Right lobe of liver (tissue), 6 donors: Measurements from ENCODE around the gene TMEM119. TPM values are rescaled to one million over a fixed set of nuclear protein-coding genes. Genes with fewer than 3 reads are reported as not detected.

Experiments
- ATAC-seq, 4 donors: fragments of 200-7000 bp; cut with Tn5 transposase; one replicate each; pipeline ENCODE4 v1.9.1; 2020; ENCODE audit warnings: mild to moderate bottlenecking in 4 of 4, moderate library complexity in 4 of 4
- DNase-seq, 3 donors: peaks; one replicate each; pipeline ENCODE4 v3.0.0-alpha.2; 2020
- H3K27ac ChIP-seq, 3 donors: fragments of 200-600 bp; one replicate each; pipeline ENCODE4 v1.8.0; 2022
- H3K27me3 ChIP-seq, 2 donors: fragments of 200-600 bp; one replicate each; pipeline ENCODE4 v1.8.0; 2022
- H3K36me3 ChIP-seq, 4 donors: fragments of 200-600 bp; sonication (generic) in 1 of 4; one replicate each; pipeline versions ENCODE4 v1.5.1 to v1.8.0; 2017 to 2022; ENCODE audit warnings: control low read depth in 1 of 4
- H3K4me1 ChIP-seq, 4 donors: fragments of 200-600 bp; sonication (generic) in 1 of 4; one replicate each; pipeline versions ENCODE4 v1.5.1 to v1.8.0; 2017 to 2022; ENCODE audit warnings: control low read depth in 1 of 4
- H3K4me3 ChIP-seq, 3 donors: fragments of 200-600 bp; one replicate each; pipeline ENCODE4 v1.8.0; 2022
- H3K9me3 ChIP-seq, 4 donors: fragments of 200-600 bp; sonication (generic) in 1 of 4; one replicate each; pipeline versions ENCODE4 v1.5.1 to v1.8.0; 2017 to 2022; ENCODE audit warnings: control low read depth in 1 of 4
- CTCF ChIP-seq, 4 donors: fragments of 200-600 bp in 3 of 4; fragments of 450-650 bp in 1 of 4; IDR thresholded peaks; one replicate each; pipeline versions ENCODE4 v1.5.1 to v1.8.0; 2016 to 2022; ENCODE audit warnings: antibody characterized with exemption in 4 of 4, mild to moderate bottlenecking in 2 of 4
- POLR2A ChIP-seq: fragments of 450-650 bp; IDR thresholded peaks from one replicate; pipeline ENCODE4 v1.6.1; 2017; ENCODE audit warnings: antibody characterized with exemption, mild to moderate bottlenecking
- WGBS: methylation state at CpG from one replicate; pipeline ENCODE4 v1.1.6; 2018; ENCODE audit warnings: low coverage, low lambda C conversion rate; ENCODE audit not compliant: insufficient coverage; ENCODE audit errors: missing lambda C conversion rate; 5-methylcytosine and 5-hydroxymethylcytosine counted together
- intact Hi-C, 2 donors: fragments of 100-400 bp; cut with DNase I; formaldehyde crosslinking; loops; one replicate each; pipeline versions ENCODE4 v1.11.2 to v1.14.1; 2022
- total RNA-seq, 6 experiments: library from RNA; depleted of rRNA in 2 of 6; stranded (reverse); fragments of >200 nt in 2 of 6; fragmentation: NEBNext Ultra II Directional in 3 of 6; extraction: Animal tissue kit (Norgen Biotek cat#: 25700) in 3 of 6; gene quantifications; one replicate each; pipeline versions ENCODE4 v1.1.0 to v1.2.4, GENCODE V29; 2016 to 2023
- donor health status: DM: no; HTN: yes; CAD: no.
- donor health status: DM: no; HTN: no; CAD: no.
- donor health status: DM: no; HTN: no; CAD: no.
- donor health status: DM: no; HTN: yes; CAD: no.
- donor health status: DM: no; HTN: yes; CAD: no.

TMEM119 gene
- total RNA-seq, 6 experiments from 2014 or later = 0.09 to 0.38 (median 0.22) TPM; not detected in 2

- ATAC-seq = no peak
Observed at GRCh38 chr12:108582978-108583770, 14.7 kb downstream of the TMEM119 start.

GRCh38 chr12:108582509-108582908 is 15.4 kb downstream of the TMEM119 start:
- WGBS = no CpG with 5 or more reads among the region's 9 CpGs
- H3K27ac ChIP-seq = no peak overlapping the region

More at GRCh38 chr12:108582978-108583770, 14.7 kb downstream of the TMEM119 start:
- DNase-seq = no peak
- Histone ChIP-seq H3K36me3 (no peaks in the 10 kb centered on the region), H3K4me3 (no peak overlapping the region), H3K4me1 (no peaks in the 10 kb centered on the region), H3K27me3 (no peaks in the 10 kb centered on the region), H3K9me3 (no peaks in the 10 kb centered on the region), H3K27ac (no peak overlapping the region)
- TF ChIP-seq CTCF (IDR thresholded peaks at IDR 0.05) = no peak
- TF ChIP-seq POLR2A = no peak
- intact Hi-C loops = no loop called here
- 77% methylated on average over 2 of the region's 10 CpGs for WGBS

DNA sequence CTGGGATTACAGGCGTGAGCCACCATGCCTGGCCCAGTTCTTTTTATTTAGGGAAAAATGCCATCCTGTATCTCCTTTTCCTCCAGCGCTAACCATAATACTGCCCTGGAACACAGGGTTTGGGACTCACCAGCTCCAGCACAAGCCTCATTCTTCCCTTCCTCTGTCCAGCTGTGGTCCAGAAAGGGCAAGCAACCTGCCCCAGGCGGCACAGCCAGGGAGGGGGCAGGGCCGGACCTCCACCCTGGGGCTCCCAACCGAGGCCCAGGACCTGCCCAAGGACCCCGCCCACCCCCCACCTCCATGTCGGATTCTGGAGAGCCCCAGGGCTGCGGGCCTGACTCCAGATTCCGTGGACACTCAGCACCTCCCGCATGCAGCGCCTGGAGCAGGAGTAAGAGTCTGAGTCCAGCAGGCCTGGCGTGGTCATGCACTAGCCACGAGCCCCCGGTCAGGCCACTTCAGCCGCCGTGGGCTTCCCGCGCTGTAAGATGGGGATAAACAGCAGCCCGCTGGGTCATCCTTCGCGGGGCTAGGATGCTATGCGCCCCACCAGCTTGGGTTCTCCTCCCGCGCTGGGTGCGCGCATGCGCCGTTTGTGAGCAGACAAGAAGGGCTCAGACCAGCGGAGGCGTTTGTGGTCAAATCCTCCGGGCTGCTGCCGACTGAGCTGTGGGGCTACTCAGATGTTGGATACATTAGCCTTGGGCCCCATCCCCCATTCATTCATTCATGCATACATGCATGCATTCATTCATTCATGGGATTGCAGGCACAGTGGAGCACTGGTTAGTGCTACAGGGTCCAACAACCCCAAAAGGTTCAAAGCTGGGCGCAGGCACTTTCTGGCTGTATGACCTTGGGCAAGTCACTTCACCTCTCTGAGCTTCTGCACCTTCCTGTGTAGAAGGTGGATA is 16.3 kb downstream of the TMEM119 start:
- ATAC-seq (no peak), DNase-seq (no peak)
- Histone ChIP-seq H3K36me3 (no peaks in the 10 kb centered on the region), H3K4me3 (no peak overlapping the region), H3K9me3 (no peaks in the 10 kb centered on the region), H3K4me1 (no peaks in the 10 kb centered on the region), H3K27ac (no peak overlapping the region), H3K27me3 (no peaks in the 10 kb centered on the region)
- WGBS = 81% methylated on average over 7 of the region's 33 CpGs
- intact Hi-C loops = no loop called here
- TF ChIP-seq POLR2A = no peak
- no peak for TF ChIP-seq CTCF (IDR thresholded peaks at IDR 0.05)

More at GRCh38 chr12:108582509-108582908, 15.4 kb downstream of the TMEM119 start:
- intact Hi-C loops = no loop called here
- no peaks in the 10 kb centered on the region for H3K9me3 ChIP-seq
- ATAC-seq (no peak), DNase-seq (no peak)
- H3K4me3 ChIP-seq = no peak overlapping the region
- no peaks in the 10 kb centered on the region for H3K4me1 ChIP-seq
- TF ChIP-seq POLR2A (no peak), CTCF (IDR thresholded peaks at IDR 0.05) (no peak)
- no peaks in the 10 kb centered on the region for H3K27me3 ChIP-seq
- no peaks in the 10 kb centered on the region for H3K36me3 ChIP-seq

GRCh38 chr12:108580531-108580930 is 17.4 kb downstream of the TMEM119 start:
- DNase-seq (no peak), ATAC-seq (no peak)
- Histone ChIP-seq H3K27me3 (no peaks in the 10 kb centered on the region), H3K27ac (no peak overlapping the region), H3K4me1 (no peaks in the 10 kb centered on the region), H3K36me3 (no peaks in the 10 kb centered on the region), H3K4me3 (no peak overlapping the region), H3K9me3 (no peaks in the 10 kb centered on the region)
- intact Hi-C loops = no loop called here
- 54% methylated on average over 3 of the region's 3 CpGs for WGBS
- TF ChIP-seq POLR2A (no peak), CTCF (IDR thresholded peaks at IDR 0.05) (no peak)
